OCI-LY3 (cell line): ENCODE results near the gene DNAJB1.

Experiments used
- H2AFZ ChIP-seq: fragments of 200-600, 300-600 bp; shearing (Covaris generic); 2 replicates; pipeline ENCODE4 v1.6.0; 2014; ENCODE audit warnings: antibody characterized with exemption, low read depth, low read length
- H3K27ac ChIP-seq: fragments of 200-600, 300-600 bp; sonication (generic); 2 replicates; pipeline ENCODE4 v1.5.1; 2014; ENCODE audit warnings: mild to moderate bottlenecking, low read length, moderate library complexity, mixed read lengths
- H3K27me3 ChIP-seq: fragments of 200-600, 300-600 bp; sonication (generic); 2 replicates; pipeline ENCODE4 v1.6.1; 2014; ENCODE audit warnings: low read depth, low read length, mixed read lengths
- H3K36me3 ChIP-seq: fragments of 200-600, 300-600 bp; sonication (generic); replicated peaks from 2 replicates; pipeline ENCODE3; 2014; ENCODE audit warnings: low read depth, low read length, mixed read lengths
- H3K4me1 ChIP-seq: fragments of 300-600, 200-600 bp; sonication (generic); 2 replicates; pipeline ENCODE4 v1.6.1; 2014; ENCODE audit warnings: low read length, mixed read lengths
- H3K4me2 ChIP-seq: fragments of 200-600, 300-600 bp; sonication (generic); 2 replicates; pipeline ENCODE4 v1.6.1; 2014; ENCODE audit warnings: low read length, mixed read lengths
- H3K4me3 ChIP-seq: fragments of 300-600, 200-600 bp; sonication (generic); 2 replicates; pipeline ENCODE4 v1.5.1; 2014; ENCODE audit warnings: antibody characterized with exemption, mild to moderate bottlenecking, low read length, moderate library complexity
- H3K79me2 ChIP-seq: fragments of 300-600, 200-600 bp; shearing (Covaris generic); 2 replicates; pipeline ENCODE4 v1.6.1; 2014; ENCODE audit warnings: mild to moderate bottlenecking, low read length, mixed read lengths
- H3K9ac ChIP-seq: fragments of 300-600, 200-600 bp; shearing (Covaris generic); 2 replicates; pipeline ENCODE4 v1.6.0; 2014; ENCODE audit warnings: mild to moderate bottlenecking, low read length, moderate library complexity
- H3K9me3 ChIP-seq: fragments of 200-600, 300-600 bp; shearing (Covaris generic); 2 replicates; pipeline ENCODE4 v1.6.1; 2014; ENCODE audit warnings: low read length, mixed read lengths; ENCODE audit not compliant: insufficient read depth
- H4K20me1 ChIP-seq: fragments of 200-600, 300-600 bp; sonication (generic); 2 replicates; pipeline ENCODE4 v1.6.1; 2016; ENCODE audit warnings: low read length, mixed read lengths; ENCODE audit not compliant: insufficient read depth
- EZH2phosphoT487 ChIP-seq: fragments of 200-600 bp; shearing (Covaris generic); IDR thresholded peaks from 2 replicates; pipeline ENCODE4 v1.6.1; 2018; ENCODE audit warnings: antibody characterized with exemption, mixed run types, low read depth
- TF ChIP-seq, protein P1 (sequence below): fragments of 200-600, 300-600 bp; sonication (generic); IDR thresholded peaks from 2 replicates; pipeline ENCODE4 v1.5.1; 2014; ENCODE audit warnings: antibody characterized with exemption, low read length, low read depth

The DNAJB1 gene

DNA sequence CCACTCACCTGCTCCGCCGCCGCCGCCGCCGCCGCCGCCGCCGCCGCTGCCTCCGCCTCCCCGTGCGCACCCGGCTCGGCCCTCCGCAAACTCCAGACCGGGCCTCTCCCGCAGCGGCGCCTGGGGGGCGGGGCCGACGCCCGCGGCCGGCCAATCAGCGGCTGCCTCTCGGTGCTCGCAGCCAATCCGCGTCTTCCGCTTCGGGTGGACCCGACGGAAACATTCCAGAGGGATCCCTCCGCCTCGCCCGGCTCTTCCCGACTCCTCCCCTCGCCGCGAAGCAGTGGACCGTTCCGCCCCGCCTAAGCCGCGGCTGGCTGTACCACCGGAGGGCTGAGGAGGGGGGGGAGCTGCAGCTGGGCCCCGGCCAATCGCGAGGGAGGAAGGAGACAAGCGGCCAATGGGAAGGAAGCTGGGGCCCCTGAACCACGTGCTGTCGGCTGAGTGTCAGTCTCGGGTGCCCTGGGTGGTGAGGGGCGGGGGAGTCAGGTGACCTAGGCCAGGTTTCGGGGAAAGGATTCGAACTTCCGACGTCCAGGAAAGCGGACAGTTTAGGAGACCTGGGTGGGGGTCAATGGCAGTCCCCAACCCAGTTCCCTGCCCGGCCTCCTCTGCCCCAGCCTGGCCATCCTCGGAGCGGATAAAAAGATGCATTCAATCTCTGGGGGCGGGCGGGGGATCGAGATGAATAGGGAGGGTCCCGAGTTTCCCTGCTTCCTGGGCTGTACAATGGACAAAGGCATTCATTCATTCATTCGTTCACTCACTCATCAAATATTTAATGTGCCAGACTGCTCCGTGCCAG, 22.0 kb downstream of the DNAJB1 start, which contains the start of gene GIPC1:
GIPC1 (minus strand) TSS at position 99 of the 805 bp plus-strand sequence. CDS start 13,151 bp downstream, outside the sequence.
- Histone ChIP-seq H4K20me1 (no peaks in the 10 kb centered on the region), H3K79me2 (no peaks in the 10 kb centered on the region), H3K27ac (no peak within 1 kb of the TSS), H3K9ac (peak within 1 kb of the TSS; percentile 53), H3K4me2 (peak within 1 kb of the TSS; percentile 87), H2AFZ (peak within 1 kb of the TSS; percentile 63; the same call in 1 of the 2 replicates), H3K4me1 (peaks cover 7% of the 10 kb centered on the region), H3K27me3 (0 out of 2 replicates have a peak, but pooled peaks cover 7% of the 10 kb centered on the region), H3K4me3 (peak within 1 kb of the TSS; percentile 80), H3K36me3 (no peaks in the 10 kb centered on the region), H3K9me3 (no peaks in the 10 kb centered on the region)
- TF ChIP-seq, protein P1, sequence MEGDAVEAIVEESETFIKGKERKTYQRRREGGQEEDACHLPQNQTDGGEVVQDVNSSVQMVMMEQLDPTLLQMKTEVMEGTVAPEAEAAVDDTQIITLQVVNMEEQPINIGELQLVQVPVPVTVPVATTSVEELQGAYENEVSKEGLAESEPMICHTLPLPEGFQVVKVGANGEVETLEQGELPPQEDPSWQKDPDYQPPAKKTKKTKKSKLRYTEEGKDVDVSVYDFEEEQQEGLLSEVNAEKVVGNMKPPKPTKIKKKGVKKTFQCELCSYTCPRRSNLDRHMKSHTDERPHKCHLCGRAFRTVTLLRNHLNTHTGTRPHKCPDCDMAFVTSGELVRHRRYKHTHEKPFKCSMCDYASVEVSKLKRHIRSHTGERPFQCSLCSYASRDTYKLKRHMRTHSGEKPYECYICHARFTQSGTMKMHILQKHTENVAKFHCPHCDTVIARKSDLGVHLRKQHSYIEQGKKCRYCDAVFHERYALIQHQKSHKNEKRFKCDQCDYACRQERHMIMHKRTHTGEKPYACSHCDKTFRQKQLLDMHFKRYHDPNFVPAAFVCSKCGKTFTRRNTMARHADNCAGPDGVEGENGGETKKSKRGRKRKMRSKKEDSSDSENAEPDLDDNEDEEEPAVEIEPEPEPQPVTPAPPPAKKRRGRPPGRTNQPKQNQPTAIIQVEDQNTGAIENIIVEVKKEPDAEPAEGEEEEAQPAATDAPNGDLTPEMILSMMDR, result no peak
- no peak for TF ChIP-seq EZH2phosphoT487

DNA sequence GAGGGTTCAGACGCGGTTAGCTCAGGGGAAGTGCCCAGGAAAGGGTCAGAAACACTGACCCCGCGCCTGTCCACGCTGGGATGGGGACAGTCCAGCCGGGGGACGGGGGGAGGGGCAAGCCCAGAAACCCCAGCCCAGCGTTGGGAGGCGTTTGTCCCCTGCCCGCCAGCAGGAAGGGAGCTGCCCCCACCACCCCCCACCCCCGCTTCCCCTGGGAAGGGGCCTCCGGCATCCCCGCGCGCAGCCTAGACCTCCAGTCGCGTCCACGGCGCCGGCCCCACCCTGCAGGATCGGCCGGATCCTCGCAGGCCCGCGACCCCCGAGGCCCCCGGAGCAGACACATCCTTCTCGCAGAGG, 22.5 kb downstream of the DNAJB1 start:
- Histone ChIP-seq H3K27me3 (0 out of 2 replicates have a peak, but pooled peaks cover 7% of the 10 kb centered on the region), H3K4me1 (peaks cover 7% of the 10 kb centered on the region), H3K27ac (no peak overlapping the region), H4K20me1 (no peaks in the 10 kb centered on the region), H3K9me3 (no peaks in the 10 kb centered on the region), H3K36me3 (no peaks in the 10 kb centered on the region), H3K4me2 (peak overlapping the region; percentile 87), H3K9ac (peak overlapping the region; percentile 53), H3K79me2 (no peaks in the 10 kb centered on the region), H3K4me3 (peak overlapping the region; percentile 80), H2AFZ (no peak overlapping the region)
- TF ChIP-seq, protein P1, result no peak
- no peak for TF ChIP-seq EZH2phosphoT487

DNA sequence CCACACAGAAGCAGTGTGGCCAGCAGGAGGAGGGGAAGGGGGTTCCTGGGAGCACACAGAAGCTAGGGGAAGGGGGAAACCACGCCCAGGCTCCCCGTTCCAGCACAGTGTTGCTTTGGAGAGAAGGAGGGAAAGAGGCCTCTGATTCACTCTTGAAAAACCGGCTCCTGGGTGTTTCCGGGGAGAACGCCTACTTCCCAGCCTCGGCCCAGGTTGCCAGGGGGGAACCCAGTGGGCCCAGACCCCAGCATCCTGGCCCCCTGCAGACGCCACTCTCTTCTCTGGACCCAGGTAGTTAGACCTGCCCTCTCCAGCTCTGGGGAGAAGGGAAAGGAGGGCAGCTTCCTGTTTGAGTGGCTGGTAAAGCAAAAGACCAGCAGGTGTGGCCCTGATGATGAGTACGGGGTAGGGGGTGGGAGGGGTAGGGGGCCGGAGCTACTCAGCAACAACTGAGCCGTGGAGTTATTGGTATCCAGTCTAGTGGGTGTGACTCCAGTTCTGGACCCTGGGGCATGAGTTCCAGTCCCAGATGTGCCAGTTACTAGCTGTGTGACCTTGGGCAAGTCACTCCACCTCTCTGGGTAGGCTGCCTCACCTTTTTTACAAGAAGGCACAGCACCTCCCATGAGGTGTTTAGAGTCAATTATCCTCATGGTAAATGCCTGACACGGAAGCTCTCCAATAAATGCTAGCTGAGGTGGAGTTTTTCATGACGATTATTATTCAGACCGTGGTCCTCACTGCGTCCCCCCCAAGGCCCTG, 23.1 kb downstream of the DNAJB1 start:
- H3K4me1 ChIP-seq, result peaks cover 7% of the 10 kb centered on the region
- H3K4me3 ChIP-seq, result peak overlapping the region; percentile 80
- no peaks in the 10 kb centered on the region for H3K79me2 ChIP-seq
- H3K27me3 ChIP-seq, result 0 out of 2 replicates have a peak, but pooled peaks cover 7% of the 10 kb centered on the region
- no peaks in the 10 kb centered on the region for H3K36me3 ChIP-seq
- no peaks in the 10 kb centered on the region for H4K20me1 ChIP-seq
- TF ChIP-seq EZH2phosphoT487, result no peak
- TF ChIP-seq, protein P1, result no peak
- H3K9ac ChIP-seq, result peak overlapping the region; percentile 53
- H3K4me2 ChIP-seq, result peak overlapping the region; percentile 87
- H2AFZ ChIP-seq, result no peak overlapping the region
- no peaks in the 10 kb centered on the region for H3K9me3 ChIP-seq
- no peak overlapping the region for H3K27ac ChIP-seq

DNA sequence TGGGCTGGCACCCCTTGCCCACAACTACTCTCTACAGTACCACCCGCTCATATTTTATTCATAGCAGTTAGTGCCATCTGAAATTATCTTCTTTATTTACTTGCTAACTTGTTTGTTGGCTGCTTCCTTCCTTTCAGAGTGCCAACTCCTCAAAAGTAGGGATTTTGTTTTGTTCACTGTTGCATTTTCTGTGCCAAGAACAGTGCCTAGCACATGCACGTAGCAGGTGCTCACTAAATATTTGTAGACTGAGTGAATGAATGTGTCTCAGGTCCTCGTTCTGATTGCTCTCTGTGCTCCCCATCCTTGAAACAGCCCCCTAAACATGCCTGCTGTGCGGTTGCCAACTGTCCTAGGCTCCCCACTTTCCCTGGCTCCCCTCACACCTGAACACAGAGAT, 23.8 kb downstream of the DNAJB1 start:
- Histone ChIP-seq H3K27me3 (0 out of 2 replicates have a peak, but pooled peaks cover 7% of the 10 kb centered on the region), H3K36me3 (no peaks in the 10 kb centered on the region), H4K20me1 (no peaks in the 10 kb centered on the region), H3K4me3 (no peak overlapping the region), H3K9ac (no peak overlapping the region), H3K79me2 (no peaks in the 10 kb centered on the region), H3K27ac (no peak overlapping the region), H2AFZ (no peak overlapping the region), H3K9me3 (no peaks in the 10 kb centered on the region), H3K4me2 (no peak overlapping the region), H3K4me1 (peaks cover 7% of the 10 kb centered on the region)
- TF ChIP-seq, protein P1, result no peak
- no peak for TF ChIP-seq EZH2phosphoT487
